Mammary epithelial cell (primary cell): ENCODE measurements around the gene PRDM13.

Experiments used
- CTCF ChIP-seq, 2 donors: IDR thresholded peaks in 1 of 2; conservative IDR thresholded peaks in 1 of 2; 2 replicates each; pipeline ENCODE4 v1.5.1; 2011 to 2012; ENCODE audit warnings: inconsistent platforms in 2 of 2, low read length in 2 of 2, mild to moderate bottlenecking in 2 of 2, control low read depth in 1 of 2, low read depth in 1 of 2; ENCODE audit not compliant: insufficient read depth in 1 of 2; ENCODE audit errors: extremely low read depth in 1 of 2
- EZH2 ChIP-seq: IDR thresholded peaks from 2 replicates; pipeline ENCODE4 v1.6.1; 2012; ENCODE audit warnings: low read length, inconsistent platforms, borderline replicate concordance

DNA sequence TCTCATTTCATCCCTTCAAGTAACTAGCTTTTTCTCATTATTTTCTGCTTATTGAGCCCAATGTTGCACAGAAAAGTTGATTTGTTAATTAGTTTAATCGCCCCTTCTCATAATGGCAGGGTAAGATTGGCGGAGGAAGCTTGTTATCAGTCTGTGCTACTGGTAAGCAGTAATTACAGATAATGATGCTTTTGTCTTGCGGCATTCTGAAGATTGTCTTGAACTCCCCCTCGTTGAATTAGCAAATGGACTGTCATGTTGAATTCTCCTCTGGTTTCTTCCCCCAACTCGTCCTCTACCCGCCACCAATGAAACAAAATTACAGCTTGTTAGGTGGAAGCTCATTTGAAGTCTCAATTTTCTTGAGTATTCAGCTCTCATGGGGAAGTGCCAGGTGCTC, 39.4 kb downstream of the PRDM13 start:
- TF ChIP-seq CTCF (conservative IDR thresholded peaks at IDR 0.05 in 1 of 2, IDR thresholded peaks at IDR 0.05 in 1 of 2; ENCODE audit: extremely low read depth in 1 of 2, insufficient read depth in 1 of 2, low read depth in 1 of 2, low read length in 2 of 2) (no peak), EZH2 (no peak)
